SJCRH30 (cell line): ENCODE measurements around the gene SVIL. TPM values are rescaled to one million over a fixed set of nuclear protein-coding genes. Genes with fewer than 3 reads are reported as not detected.

Experiments
- DNase-seq, 2 experiments: peaks; one replicate each; pipeline ENCODE4 v3.0.0-alpha.2; 2015 to 2020
- H3K27ac ChIP-seq: fragments of 250-450 bp; sonication (Bioruptor Pico); 2 replicates; pipeline ENCODE4 v1.5.1; 2020; ENCODE audit warnings: mild to moderate bottlenecking, moderate library complexity
- H3K27me3 ChIP-seq: fragments of 250-450 bp; sonication (Bioruptor Pico); 2 replicates; pipeline ENCODE4 v1.5.1; 2020; ENCODE audit warnings: mild to moderate bottlenecking, moderate library complexity
- H3K36me3 ChIP-seq: fragments of 250-450 bp; sonication (Bioruptor Pico); 2 replicates; pipeline ENCODE4 v1.5.1; 2020; ENCODE audit warnings: mild to moderate bottlenecking, moderate library complexity
- H3K4me1 ChIP-seq: fragments of 250-450 bp; sonication (Bioruptor Pico); 2 replicates; pipeline ENCODE4 v1.5.1; 2020; ENCODE audit warnings: mild to moderate bottlenecking, moderate library complexity
- H3K4me3 ChIP-seq: fragments of 250-450 bp; sonication (Bioruptor Pico); 2 replicates; pipeline ENCODE4 v1.5.1; 2020; ENCODE audit warnings: mild to moderate bottlenecking, moderate library complexity
- H3K9me3 ChIP-seq: fragments of 250-450 bp; sonication (Bioruptor Pico); replicated peaks from 2 replicates; pipeline ENCODE4 v1.5.1; 2020; ENCODE audit warnings: mild to moderate bottlenecking, moderate library complexity
- total RNA-seq: library from RNA; depleted of rRNA; stranded (reverse); fragments of >200 nt; shearing (Covaris generic); gene quantifications from 2 replicates; pipeline ENCODE4 v1.2.3, GENCODE V29; 2014

SVIL gene
- total RNA-seq, 1 experiment from 2014 or later, result 42.5 TPM

DNA sequence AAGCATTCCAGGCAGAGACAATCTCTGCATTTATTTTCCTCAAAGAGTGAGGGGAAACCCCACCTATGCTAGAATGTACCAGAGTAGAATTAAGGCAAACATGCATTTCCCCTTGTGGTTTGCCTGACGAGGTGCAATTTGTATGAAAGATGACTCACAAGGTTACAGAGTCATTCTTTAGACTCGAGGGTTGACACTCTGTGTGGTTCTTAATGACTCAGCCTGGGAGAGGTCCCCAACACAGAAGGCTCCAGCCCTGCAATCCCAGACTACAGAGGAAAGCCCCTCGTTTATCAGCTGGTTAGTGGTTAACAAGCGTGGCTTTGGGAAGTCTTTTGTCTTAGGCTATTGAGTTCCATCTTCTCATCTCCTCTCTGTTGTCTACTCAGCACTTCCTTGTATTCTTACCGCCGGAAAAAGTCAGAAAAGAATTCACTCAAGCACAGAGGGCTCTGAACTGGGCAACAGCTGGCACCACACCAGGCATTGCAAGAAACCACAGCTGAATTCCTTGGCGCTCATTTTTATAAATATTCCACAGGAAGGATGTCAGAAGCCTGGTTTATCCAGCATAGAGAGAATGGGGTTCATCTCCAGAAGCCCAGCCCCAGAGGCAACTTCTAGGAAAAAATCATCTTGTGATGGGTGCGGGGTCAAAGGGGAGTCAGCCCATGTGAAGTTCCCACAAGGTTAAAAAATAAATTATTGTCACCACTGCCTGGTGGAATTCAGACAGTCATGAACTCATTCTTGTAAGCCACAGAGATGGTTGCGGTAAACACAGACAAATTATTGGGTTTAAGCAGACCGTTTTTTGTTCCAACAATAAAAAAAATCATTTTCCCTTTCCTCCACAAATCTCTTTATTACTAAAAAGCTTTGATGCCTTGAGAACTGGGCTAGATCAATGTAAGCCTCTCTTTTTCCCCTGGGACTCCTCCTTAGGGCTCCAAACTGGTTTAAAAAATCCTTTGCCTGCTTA is 24.5 kb upstream of the SVIL start:
- H3K9me3 ChIP-seq, result no peaks in the 10 kb centered on the region
- no peak overlapping the region for H3K4me3 ChIP-seq
- H3K27ac ChIP-seq, result peak overlapping the region; percentile 89
- H3K36me3 ChIP-seq, result no peaks in the 10 kb centered on the region
- DNase-seq, result peak; percentile 91 to 96
- H3K4me1 ChIP-seq, result peaks cover 35% of the 10 kb centered on the region
- H3K27me3 ChIP-seq, result no peaks in the 10 kb centered on the region

DNA sequence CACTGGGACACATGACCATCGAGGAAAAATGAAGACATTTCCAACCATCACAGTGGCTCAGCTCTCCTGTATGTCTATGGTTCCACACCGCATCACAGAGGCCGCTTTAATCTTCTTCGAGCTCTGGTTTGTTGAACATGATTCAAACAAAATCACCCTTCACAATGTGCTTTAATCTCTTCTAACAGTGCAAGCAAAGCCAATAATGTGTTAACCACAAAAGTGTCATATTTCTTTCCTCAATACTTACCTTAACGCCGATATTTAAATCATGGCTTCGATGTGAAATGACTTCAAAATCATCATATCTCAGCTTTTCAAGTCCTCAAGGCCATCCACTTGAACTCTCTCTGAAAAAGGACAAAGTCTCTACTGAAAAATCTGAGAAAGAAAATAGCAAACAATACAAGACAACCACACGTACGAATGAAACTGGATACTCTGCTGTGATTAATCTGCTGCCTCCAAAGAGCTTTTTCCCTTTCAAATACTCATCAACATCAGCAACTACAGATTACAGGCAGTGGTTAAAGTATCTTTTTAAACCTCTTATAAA is 23.0 kb upstream of the SVIL start:
- Histone ChIP-seq H3K4me1 (peaks cover 35% of the 10 kb centered on the region), H3K9me3 (no peaks in the 10 kb centered on the region), H3K27ac (peak overlapping the region; percentile 89), H3K36me3 (no peaks in the 10 kb centered on the region), H3K27me3 (no peaks in the 10 kb centered on the region), H3K4me3 (peak overlapping the region; percentile 6; the same call in 1 of the 2 replicates)
- peak; percentile 28 to 65 for DNase-seq

DNA sequence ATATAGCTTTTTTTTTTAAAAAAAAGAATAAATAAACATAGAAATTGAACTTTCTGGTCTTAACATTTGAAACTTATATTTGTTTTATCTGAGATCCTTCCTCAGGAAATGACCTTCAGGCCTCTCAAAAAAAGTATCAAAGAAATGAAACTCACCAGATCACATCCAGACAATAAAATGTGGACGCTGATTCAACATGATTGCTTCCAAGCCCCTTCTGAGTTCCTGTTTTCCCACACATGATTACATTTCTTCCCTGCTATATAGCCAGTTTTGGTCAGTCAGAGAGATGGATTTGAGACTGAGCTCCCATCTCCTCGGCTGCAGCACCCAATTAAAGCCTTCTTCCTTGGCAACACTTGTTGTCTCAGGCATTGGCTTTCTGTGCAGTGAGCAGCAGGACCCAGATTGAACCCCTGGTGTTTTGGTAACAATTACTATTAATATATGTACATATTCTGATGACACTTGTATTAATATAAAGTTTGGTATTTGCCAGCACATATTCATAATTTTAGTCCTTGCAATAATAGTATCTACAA is 21.8 kb upstream of the SVIL start:
- H3K27me3 ChIP-seq, result no peaks in the 10 kb centered on the region
- H3K4me3 ChIP-seq, result no peak overlapping the region
- H3K4me1 ChIP-seq, result peaks cover 35% of the 10 kb centered on the region
- no peak for DNase-seq
- H3K27ac ChIP-seq, result no peak overlapping the region
- H3K36me3 ChIP-seq, result no peaks in the 10 kb centered on the region
- no peaks in the 10 kb centered on the region for H3K9me3 ChIP-seq

DNA sequence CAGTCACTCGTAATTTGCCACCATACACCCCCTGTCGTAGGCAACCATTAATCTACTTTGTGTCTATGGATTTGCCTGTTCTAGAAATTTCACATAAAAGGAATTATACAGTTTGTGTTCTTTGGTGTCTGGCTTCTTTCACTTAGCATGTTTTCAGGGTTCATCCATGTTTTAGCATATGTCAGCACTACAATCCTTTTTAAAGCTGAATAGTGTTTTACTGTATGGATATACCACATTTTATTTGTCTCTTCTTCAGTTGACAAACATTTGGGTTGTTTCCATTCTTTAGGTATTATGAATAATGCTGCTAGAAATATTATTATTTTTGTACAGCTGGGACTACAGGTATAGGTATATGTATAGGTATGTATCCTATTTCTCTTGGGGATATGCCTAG is 17.4 kb upstream of the SVIL start:
- DNase-seq, result no peak
- no peak overlapping the region for H3K4me3 ChIP-seq
- no peaks in the 10 kb centered on the region for H3K36me3 ChIP-seq
- no peaks in the 10 kb centered on the region for H3K27me3 ChIP-seq
- no peaks in the 10 kb centered on the region for H3K9me3 ChIP-seq
- no peak overlapping the region for H3K27ac ChIP-seq
- H3K4me1 ChIP-seq, result peaks cover 27% of the 10 kb centered on the region

DNA sequence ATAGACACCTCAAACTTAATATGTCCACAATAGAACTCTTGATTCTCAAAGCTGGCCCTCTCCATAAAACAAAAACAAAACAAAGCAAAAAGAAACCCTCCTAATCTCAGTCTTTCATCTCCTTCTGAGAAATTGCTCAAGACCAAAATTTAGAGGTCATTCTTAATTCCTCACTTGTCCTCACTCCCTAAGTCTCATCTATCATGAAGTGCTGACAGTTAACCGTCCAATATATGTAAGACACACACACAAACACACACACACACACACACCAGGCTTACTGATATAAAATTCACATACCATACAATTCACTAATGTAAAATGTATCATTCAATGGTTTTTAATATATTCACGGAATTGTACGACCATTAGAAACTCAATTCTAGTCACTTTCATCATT is 17.0 kb upstream of the SVIL start:
- Histone ChIP-seq H3K27ac (no peak overlapping the region), H3K9me3 (no peaks in the 10 kb centered on the region), H3K4me1 (peaks cover 27% of the 10 kb centered on the region), H3K36me3 (no peaks in the 10 kb centered on the region), H3K4me3 (no peak overlapping the region), H3K27me3 (no peaks in the 10 kb centered on the region)
- no peak for DNase-seq

DNA sequence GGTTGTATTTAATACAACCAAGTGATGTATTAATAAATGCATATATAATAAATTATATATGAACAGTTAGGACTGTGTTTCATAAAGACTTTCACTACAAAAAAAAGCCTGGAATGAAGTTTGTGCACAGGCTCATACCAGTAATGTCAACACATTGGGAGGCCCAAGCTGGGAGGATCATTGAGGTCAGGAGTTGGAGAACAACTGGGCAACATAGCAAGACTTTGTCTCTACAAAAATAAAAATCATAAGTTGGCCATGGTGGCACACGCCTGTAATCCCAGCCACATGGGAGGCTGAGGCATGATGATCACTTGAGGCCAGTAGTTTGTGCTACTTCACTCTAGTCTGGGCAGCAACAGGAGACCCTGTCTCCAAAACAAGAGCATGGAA is 15.8 kb upstream of the SVIL start:
- H3K27ac ChIP-seq, result no peak overlapping the region
- no peaks in the 10 kb centered on the region for H3K27me3 ChIP-seq
- no peaks in the 10 kb centered on the region for H3K9me3 ChIP-seq
- DNase-seq, result no peak
- no peak overlapping the region for H3K4me3 ChIP-seq
- H3K36me3 ChIP-seq, result no peaks in the 10 kb centered on the region
- H3K4me1 ChIP-seq, result peaks cover 39% of the 10 kb centered on the region

DNA sequence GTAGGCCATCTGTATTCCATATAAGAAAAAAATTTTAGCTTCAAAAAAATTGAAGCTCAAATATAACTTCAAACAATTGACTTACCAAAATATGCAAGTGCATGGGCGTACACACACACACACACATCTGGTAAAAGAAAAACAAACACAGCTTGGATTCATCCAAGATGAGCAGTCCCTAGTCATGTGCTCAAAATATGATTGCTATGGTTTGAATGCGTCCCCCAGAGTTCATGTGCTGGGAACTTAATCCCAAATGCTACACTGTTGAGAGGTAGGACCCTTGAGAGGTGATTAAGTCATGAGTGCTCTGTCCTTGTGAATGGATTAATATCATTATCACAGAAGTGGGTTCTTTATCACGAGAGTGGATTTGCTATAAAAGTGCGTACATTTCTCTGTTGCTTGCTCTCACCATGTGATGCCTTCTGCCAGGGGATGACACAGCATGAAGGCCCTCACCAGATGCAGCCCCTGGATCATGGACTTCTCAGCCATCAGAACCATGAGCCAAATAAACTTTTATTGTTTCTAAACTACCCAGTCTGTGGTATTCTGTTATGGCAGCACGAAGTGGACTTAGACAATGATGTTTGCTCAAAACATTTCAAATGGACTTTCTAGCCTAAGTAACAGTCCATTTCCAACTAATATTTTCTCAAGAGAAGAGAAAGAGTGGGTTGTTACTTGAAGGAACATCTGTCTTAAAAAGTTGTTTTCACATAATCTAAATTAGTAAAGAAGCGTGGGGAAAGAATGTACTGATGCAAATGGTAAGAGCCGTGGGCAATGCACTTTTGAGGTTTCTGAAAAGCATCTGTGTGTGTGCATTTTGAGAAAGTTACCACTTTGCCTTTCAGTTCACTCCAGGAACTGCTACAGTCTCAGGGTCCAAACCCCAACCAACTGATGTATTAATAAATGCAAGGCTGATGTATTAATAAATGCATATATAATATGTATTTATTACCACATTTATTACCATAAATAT is 15.1 kb upstream of the SVIL start:
- peaks cover 42% of the 10 kb centered on the region for H3K4me1 ChIP-seq
- H3K27ac ChIP-seq, result no peak overlapping the region
- no peaks in the 10 kb centered on the region for H3K9me3 ChIP-seq
- no peaks in the 10 kb centered on the region for H3K36me3 ChIP-seq
- no peaks in the 10 kb centered on the region for H3K27me3 ChIP-seq
- H3K4me3 ChIP-seq, result no peak overlapping the region
- no peak for DNase-seq

DNA sequence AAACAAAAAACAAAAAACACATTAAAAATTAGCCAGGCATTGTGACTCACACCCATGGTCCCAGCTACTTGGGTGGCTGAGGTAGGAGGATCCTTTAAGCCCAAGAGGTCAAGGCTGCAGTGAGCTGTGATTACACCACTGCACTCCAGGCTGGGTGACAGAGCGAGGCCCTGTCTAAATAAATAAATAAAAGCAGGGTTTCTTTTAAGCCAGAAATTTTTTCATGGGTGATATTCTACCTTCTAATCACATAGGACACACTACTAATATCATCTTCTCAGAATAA is 14.2 kb upstream of the SVIL start:
- H3K27me3 ChIP-seq, result no peaks in the 10 kb centered on the region
- peak; percentile 58 to 59 for DNase-seq
- no peak overlapping the region for H3K4me3 ChIP-seq
- H3K36me3 ChIP-seq, result no peaks in the 10 kb centered on the region
- no peak overlapping the region for H3K27ac ChIP-seq
- H3K4me1 ChIP-seq, result peaks cover 42% of the 10 kb centered on the region
- H3K9me3 ChIP-seq, result no peaks in the 10 kb centered on the region

DNA sequence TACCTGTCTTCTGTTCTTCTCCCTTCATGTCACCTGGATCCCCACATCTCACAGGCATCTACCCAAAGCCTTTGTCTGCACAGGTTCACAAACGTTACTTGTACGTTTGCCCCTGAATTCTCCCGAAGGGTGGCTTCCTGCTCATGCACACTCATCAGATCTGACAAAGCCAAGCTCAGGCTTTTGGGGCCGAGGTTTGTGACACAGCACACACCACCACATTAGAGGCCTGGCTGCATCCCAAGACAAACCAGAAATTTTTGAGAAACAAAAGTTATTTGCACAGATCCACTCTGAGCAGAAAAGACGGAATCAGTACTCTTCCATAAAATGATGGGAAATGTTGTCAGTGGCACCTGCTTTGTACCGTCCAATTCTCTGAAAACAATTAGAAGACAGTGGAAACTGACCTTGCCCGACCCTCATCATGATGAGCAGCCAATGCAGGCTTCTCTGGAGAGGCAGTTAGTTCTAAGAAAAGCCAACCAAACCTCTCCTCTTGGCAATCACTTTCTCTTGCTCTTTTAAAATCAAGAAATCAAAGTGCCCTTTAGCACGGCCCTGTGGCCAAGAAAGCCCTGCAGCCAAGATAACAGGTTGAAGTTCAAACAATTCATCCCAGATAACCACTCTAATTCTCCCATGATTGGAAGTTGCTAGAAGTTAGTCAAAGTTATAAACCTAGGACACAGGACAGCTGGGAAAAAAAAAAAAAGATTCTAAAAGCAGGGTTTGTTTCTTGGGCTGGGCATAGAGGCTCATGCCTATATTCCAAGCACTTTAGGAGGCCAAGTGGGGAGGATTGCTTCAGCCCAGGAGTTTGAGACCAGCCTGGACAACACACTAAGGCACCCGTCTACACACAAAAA is 13.6 kb upstream of the SVIL start:
- peak in 1 of 2 experiments; percentile 26 for DNase-seq
- H3K27ac ChIP-seq, result no peak overlapping the region
- H3K4me3 ChIP-seq, result no peak overlapping the region
- H3K9me3 ChIP-seq, result no peaks in the 10 kb centered on the region
- H3K27me3 ChIP-seq, result no peaks in the 10 kb centered on the region
- H3K4me1 ChIP-seq, result peaks cover 42% of the 10 kb centered on the region
- H3K36me3 ChIP-seq, result no peaks in the 10 kb centered on the region

DNA sequence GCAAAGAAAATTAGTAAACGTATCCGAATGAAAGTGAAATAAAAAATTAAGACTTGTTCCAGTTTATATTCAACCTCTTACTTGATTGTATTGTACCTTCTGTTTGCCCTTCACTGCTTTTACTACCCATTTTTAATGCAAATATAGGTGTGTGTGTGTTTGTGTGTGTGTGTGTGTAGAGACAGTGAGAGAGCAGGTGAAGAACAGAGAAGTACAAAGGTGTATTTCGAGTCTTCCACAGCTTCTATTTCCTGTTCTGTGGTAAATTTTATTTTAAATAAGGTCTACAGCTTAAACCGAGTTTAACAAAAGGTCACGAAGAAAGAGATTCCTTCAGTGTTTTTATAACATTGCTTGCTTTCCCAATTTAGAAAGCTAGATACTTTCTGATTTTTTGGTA is 12.7 kb upstream of the SVIL start:
- Histone ChIP-seq H3K27me3 (no peaks in the 10 kb centered on the region), H3K27ac (no peak overlapping the region)

DNA sequence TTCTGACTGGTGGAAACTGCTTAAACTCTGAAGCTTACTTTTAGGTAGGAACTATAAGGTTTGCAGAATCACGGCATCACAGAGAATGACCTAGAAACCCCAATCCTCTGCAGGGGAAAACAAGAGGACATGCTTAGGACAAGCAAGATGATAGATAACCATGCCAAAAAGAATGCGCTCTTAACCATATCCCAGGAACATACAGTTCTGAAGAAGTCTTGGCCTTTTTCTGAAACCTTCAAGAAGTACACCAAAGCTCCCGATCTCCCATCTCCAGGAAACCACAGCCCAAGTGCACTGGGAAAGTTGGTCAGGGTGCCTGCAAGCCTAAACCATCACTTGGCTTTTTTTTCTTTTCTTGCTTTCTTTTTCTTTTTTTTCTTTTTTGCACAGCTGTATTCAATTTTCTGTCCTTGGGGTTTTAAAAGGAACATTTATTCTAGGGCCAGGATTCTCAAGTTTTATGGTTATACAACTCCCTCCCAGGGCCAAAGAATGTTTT is 12.2 kb upstream of the SVIL start:
- no peak overlapping the region for H3K27ac ChIP-seq

More for the DNA sequence above, 12.7 kb upstream of the SVIL start:
- no peak for DNase-seq
- H3K4me1 ChIP-seq, result peaks cover 42% of the 10 kb centered on the region
- H3K36me3 ChIP-seq, result no peaks in the 10 kb centered on the region
- no peak overlapping the region for H3K4me3 ChIP-seq
- H3K9me3 ChIP-seq, result no peaks in the 10 kb centered on the region

DNA sequence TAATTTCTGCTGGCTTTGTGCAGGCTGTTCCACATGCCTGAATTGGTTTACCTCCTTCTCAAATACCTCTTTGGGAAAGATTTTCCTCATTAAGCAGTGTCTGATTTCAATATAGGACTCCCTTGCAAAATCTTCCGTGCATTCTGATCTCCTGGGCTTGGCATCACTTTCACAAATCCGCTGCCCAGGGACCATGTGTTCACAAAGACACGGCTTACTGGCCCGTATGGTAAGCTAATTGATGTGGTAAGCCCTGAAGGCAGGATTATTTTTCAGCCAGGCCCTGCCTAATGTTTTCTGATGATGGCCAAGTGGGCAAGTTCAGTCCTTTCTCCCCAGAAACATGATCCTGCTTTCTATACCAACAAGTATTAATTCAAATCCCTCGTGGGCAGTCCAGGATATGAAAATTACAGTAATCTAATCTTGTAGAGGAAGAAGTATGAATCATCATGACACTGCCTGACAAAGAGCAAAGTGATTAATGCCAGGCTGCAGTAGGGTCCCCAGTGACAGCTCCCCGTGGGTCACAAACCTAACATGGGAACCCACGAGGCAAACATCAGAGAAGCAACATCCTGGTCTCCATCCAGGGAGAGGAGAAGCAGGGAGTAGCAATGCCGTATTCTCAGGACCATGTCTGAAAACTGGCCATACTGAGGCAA is 11.6 kb upstream of the SVIL start:
- Histone ChIP-seq H3K9me3 (no peaks in the 10 kb centered on the region), H3K4me1 (peaks cover 42% of the 10 kb centered on the region), H3K27ac (no peak overlapping the region), H3K27me3 (no peaks in the 10 kb centered on the region), H3K4me3 (no peak overlapping the region), H3K36me3 (no peaks in the 10 kb centered on the region)
- DNase-seq, result peak; percentile 86 to 94

More for the DNA sequence above, 12.2 kb upstream of the SVIL start:
- no peaks in the 10 kb centered on the region for H3K36me3 ChIP-seq
- H3K4me3 ChIP-seq, result no peak overlapping the region
- DNase-seq, result no peak
- H3K4me1 ChIP-seq, result peaks cover 42% of the 10 kb centered on the region
- H3K27me3 ChIP-seq, result no peaks in the 10 kb centered on the region
- no peaks in the 10 kb centered on the region for H3K9me3 ChIP-seq

DNA sequence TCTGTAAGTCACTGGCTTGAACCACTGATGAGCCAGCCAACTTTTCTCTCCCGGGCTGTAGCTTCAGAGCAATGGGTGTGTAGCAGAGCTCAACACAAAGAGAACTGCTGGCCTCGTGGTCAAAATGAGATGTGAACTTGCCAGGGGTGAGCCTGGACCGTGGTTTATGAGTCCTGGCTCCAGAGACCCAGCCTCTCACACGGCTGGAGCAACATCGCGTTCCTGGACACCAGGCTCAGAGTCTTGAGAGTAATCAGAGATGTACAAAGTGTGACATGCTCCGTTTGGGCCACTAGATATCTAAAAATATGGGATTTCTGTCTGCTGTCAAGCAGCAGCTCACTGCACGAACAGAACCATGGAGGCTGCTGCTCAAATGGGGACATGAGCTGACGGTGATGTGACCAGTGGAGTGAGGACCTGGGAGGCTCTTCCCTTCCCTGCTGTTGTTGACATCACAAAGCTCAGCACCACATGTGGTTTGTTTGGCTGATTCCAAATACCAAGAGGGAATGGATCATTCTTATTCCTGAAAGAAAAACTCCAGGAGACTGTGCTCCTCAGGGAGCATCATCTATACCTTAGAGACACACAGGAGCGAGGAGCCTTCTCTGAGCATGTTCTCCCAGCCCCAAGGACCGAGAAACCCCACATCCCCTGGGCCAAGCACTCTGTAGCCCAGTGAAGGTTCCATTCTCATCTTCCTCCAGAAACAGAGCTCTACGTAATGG is 9.2 kb upstream of the SVIL start:
- no peaks in the 10 kb centered on the region for H3K27me3 ChIP-seq
- H3K27ac ChIP-seq, result no peak overlapping the region
- H3K4me3 ChIP-seq, result no peak overlapping the region
- H3K36me3 ChIP-seq, result no peaks in the 10 kb centered on the region
- no peaks in the 10 kb centered on the region for H3K9me3 ChIP-seq
- H3K4me1 ChIP-seq, result peaks cover 34% of the 10 kb centered on the region
- DNase-seq, result no peak
